Measurements from ENCODE around the gene LMF2. TPM values are rescaled to one million over a fixed set of nuclear protein-coding genes. Genes with fewer than 3 reads are reported as not detected.

The LMF2 gene
- polyA plus RNA-seq, 3 donors, result 30.3 to 58.1 (median 56.0) TPM

- no peak for DNase-seq (ENCODE audit: extremely low read depth in 1 of 11, low read depth in 9 of 11, low spot score in 4 of 11)
These were observed 47.9 kb downstream of the LMF2 start for GRCh38 chr22:50459496-50460140.

GRCh38 chr22:50459016-50459415 is 48.5 kb downstream of the LMF2 start:
- no peak for DNase-seq (ENCODE audit: extremely low read depth in 1 of 11, low read depth in 9 of 11, low spot score in 4 of 11)

GRCh38 chr22:50456466-50457234 is 50.9 kb downstream of the LMF2 start:
- DNase-seq (ENCODE audit: extremely low read depth in 1 of 11, low read depth in 9 of 11, low spot score in 4 of 11), result no peak

GRCh38 chr22:50456026-50456425 is 51.5 kb downstream of the LMF2 start:
- no peak for DNase-seq (ENCODE audit: extremely low read depth in 1 of 11, low read depth in 9 of 11, low spot score in 4 of 11)

GRCh38 chr22:50455201-50455600 is 52.3 kb downstream of the LMF2 start:
- no peak for DNase-seq (ENCODE audit: extremely low read depth in 1 of 11, low read depth in 9 of 11, low spot score in 4 of 11)

- no peak for DNase-seq (ENCODE audit: extremely low read depth in 1 of 11, low read depth in 9 of 11, low spot score in 4 of 11)
These were observed 52.9 kb downstream of the LMF2 start for GRCh38 chr22:50454556-50455075.

Other genes starting within 250 kb of the LMF2 start
- gene MAPK12, start 246.0 kb downstream of the LMF2 start, polyA plus RNA-seq (ENCODE audit: insufficient read length in 3 of 3), result 10 to 100 TPM; 11.5 to 18.9 (median 17.5) TPM
- gene MAPK11, start 237.3 kb downstream of the LMF2 start, polyA plus RNA-seq (ENCODE audit: insufficient read length in 3 of 3), result 10 to 100 TPM in 1 of 3 donors, 1 to 10 TPM in 2; 6.7 to 10.1 (median 8.9) TPM
- 100 to 1,000 TPM; 187 to 248 (median 239) TPM for gene PLXNB2, start 200.1 kb downstream of the LMF2 start, polyA plus RNA-seq (ENCODE audit: insufficient read length in 3 of 3)
- 10 to 100 TPM; 11.9 to 21.1 (median 16.8) TPM for gene DENND6B, start 180.7 kb downstream of the LMF2 start, polyA plus RNA-seq (ENCODE audit: insufficient read length in 3 of 3)
- 10 to 100 TPM; 34.4 to 58.1 (median 44.6) TPM for gene PPP6R2, start 164.4 kb downstream of the LMF2 start, polyA plus RNA-seq (ENCODE audit: insufficient read length in 3 of 3)
- gene SBF1, start 32.7 kb downstream of the LMF2 start, polyA plus RNA-seq (ENCODE audit: insufficient read length in 3 of 3), result 10 to 100 TPM; 28.4 to 46.4 (median 45.6) TPM
- 1 to 10 TPM; 3.8 to 6.9 (median 4.6) TPM for gene ADM2, start 26.2 kb downstream of the LMF2 start, polyA plus RNA-seq (ENCODE audit: insufficient read length in 3 of 3)
- gene MIOX, start 20.8 kb downstream of the LMF2 start, polyA plus RNA-seq (ENCODE audit: insufficient read length in 3 of 3), result 10 to 100 TPM in 1 of 3 donors, 1 to 10 TPM in 2; 2.4 to 13.6 (median 3.0) TPM
- gene NCAPH2, start 522 bp upstream of the LMF2 start, polyA plus RNA-seq (ENCODE audit: insufficient read length in 3 of 3), result 10 to 100 TPM; 39.6 to 53.9 (median 50.3) TPM
- gene SCO2, start 17.9 kb upstream of the LMF2 start, polyA plus RNA-seq (ENCODE audit: insufficient read length in 3 of 3), result 1 to 10 TPM; 1.0 to 5.2 (median 1.9) TPM
- gene TYMP, start 22.3 kb upstream of the LMF2 start, polyA plus RNA-seq (ENCODE audit: insufficient read length in 3 of 3), result 1 to 10 TPM; 1.4 to 3.0 (median 1.9) TPM
- gene KLHDC7B, start 38.2 kb upstream of the LMF2 start, polyA plus RNA-seq (ENCODE audit: insufficient read length in 3 of 3), result under 1 TPM; 0.10 to 0.50 (median 0.15) TPM
- gene SYCE3, start 55.2 kb upstream of the LMF2 start, polyA plus RNA-seq (ENCODE audit: insufficient read length in 3 of 3), result under 1 TPM in 2 of 3 donors, not detected in 1; 0.23 to 0.47 TPM
- gene CPT1B, start 70.7 kb upstream of the LMF2 start, polyA plus RNA-seq (ENCODE audit: insufficient read length in 3 of 3), result 10 to 100 TPM; 12.7 to 19.9 (median 18.2) TPM
- gene CHKB, start 75.1 kb upstream of the LMF2 start, polyA plus RNA-seq (ENCODE audit: insufficient read length in 3 of 3), result 100 to 1,000 TPM in 1 of 3 donors, 10 to 100 TPM in 2; 82.4 to 118 (median 86.6) TPM
- 1 to 10 TPM in 1 of 3 donors, under 1 TPM in 2; 0.78 to 1.0 (median 0.98) TPM for gene MAPK8IP2, start 93.1 kb upstream of the LMF2 start, polyA plus RNA-seq (ENCODE audit: insufficient read length in 3 of 3)
- gene ARSA, start 120.5 kb upstream of the LMF2 start, polyA plus RNA-seq (ENCODE audit: insufficient read length in 3 of 3), result 10 to 100 TPM; 12.2 to 20.8 (median 13.5) TPM
- gene SHANK3, start 165.1 kb upstream of the LMF2 start, polyA plus RNA-seq (ENCODE audit: insufficient read length in 3 of 3), result 10 to 100 TPM; 13.7 to 24.6 (median 21.2) TPM
- under 1 TPM; 0.27 to 0.53 (median 0.51) TPM for gene ACR, start 230.5 kb upstream of the LMF2 start, polyA plus RNA-seq (ENCODE audit: insufficient read length in 3 of 3)